SU-DHL-6 (cell line): ENCODE measurements around the gene TSSK3.

ENCODE experiments used
- H2AFZ ChIP-seq: fragments of 200-600 bp; sonication (generic); 2 replicates; pipeline ENCODE4 v1.6.1; 2014; ENCODE audit warnings: low read depth, mild to moderate bottlenecking, moderate library complexity, mixed read lengths, antibody characterized with exemption, low read length; ENCODE audit not compliant: severe bottlenecking
- H3F3A ChIP-seq: fragments of 200-600 bp; shearing (Covaris generic); 2 replicates; pipeline ENCODE4 v1.6.0; 2016; ENCODE audit warnings: antibody characterized with exemption, mild to moderate bottlenecking; ENCODE audit not compliant: insufficient read depth
- H3K27ac ChIP-seq: fragments of 200-600 bp; sonication (generic); 2 replicates; pipeline ENCODE4 v1.5.1; 2016; ENCODE audit warnings: low read depth, mild to moderate bottlenecking, low read length, moderate library complexity, mixed read lengths
- H3K27me3 ChIP-seq: fragments of 200-600 bp; sonication (generic), shearing (Covaris generic); 2 replicates; pipeline ENCODE4 v1.6.0; 2014; ENCODE audit warnings: mild to moderate bottlenecking, low read length
- H3K36me3 ChIP-seq: fragments of 200-600 bp; sonication (generic); 2 replicates; pipeline ENCODE4 v1.6.1; 2014; ENCODE audit warnings: mild to moderate bottlenecking, low read length, mixed read lengths
- H3K4me2 ChIP-seq: fragments of 300-600, 200-600 bp; shearing (Covaris generic), sonication (generic); 2 replicates; pipeline ENCODE4 v1.6.0; 2014; ENCODE audit warnings: low read length, low read depth, mild to moderate bottlenecking; ENCODE audit not compliant: poor library complexity, severe bottlenecking
- H3K4me3 ChIP-seq: fragments of 200-600 bp; sonication (generic); 2 replicates; pipeline ENCODE4 v1.5.1; 2014; ENCODE audit warnings: antibody characterized with exemption, low read length, mild to moderate bottlenecking, mixed read lengths; ENCODE audit not compliant: insufficient read depth, poor library complexity, severe bottlenecking
- H3K79me2 ChIP-seq: fragments of 200-600 bp; sonication (generic); 2 replicates; pipeline ENCODE4 v1.6.1; 2014; ENCODE audit warnings: mild to moderate bottlenecking, low read length, moderate library complexity; ENCODE audit not compliant: insufficient read depth
- H3K9ac ChIP-seq: fragments of 200-600 bp; sonication (generic); 2 replicates; pipeline ENCODE4 v1.7.0; 2014; ENCODE audit warnings: mild to moderate bottlenecking, low read length
- H3K9me2 ChIP-seq: fragments of 200-600 bp; sonication (generic); replicated peaks from 2 replicates; pipeline ENCODE4 v1.6.1; 2014; ENCODE audit warnings: low read length; ENCODE audit not compliant: insufficient read depth
- H3K9me3 ChIP-seq: fragments of 200-600 bp; sonication (generic); 2 replicates; pipeline ENCODE4 v1.6.1; 2014; ENCODE audit warnings: low read length, mixed read lengths; ENCODE audit not compliant: insufficient read depth
- H4K20me1 ChIP-seq: fragments of 200-600 bp; sonication (generic); 2 replicates; pipeline ENCODE4 v1.6.1; 2014; ENCODE audit warnings: low read depth, mild to moderate bottlenecking, antibody characterized with exemption, low read length, moderate library complexity, mixed read lengths
- EZH2phosphoT487 ChIP-seq: fragments of 200-600 bp; sonication (generic), shearing (Covaris generic); conservative IDR thresholded peaks from 2 replicates; pipeline ENCODE4 v1.6.1; 2018; ENCODE audit warnings: mild to moderate bottlenecking, antibody characterized with exemption, low read length, moderate library complexity, mixed read lengths
- TF ChIP-seq, protein P1 (sequence below): fragments of 200-600 bp; sonication (generic); IDR thresholded peaks from one replicate; pipeline ENCODE4 v1.5.1; 2017; ENCODE audit warnings: antibody characterized with exemption, mild to moderate bottlenecking, low read length, moderate library complexity; ENCODE audit not compliant: insufficient read depth, poor library complexity, severe bottlenecking

Gene TSSK3

DNA sequence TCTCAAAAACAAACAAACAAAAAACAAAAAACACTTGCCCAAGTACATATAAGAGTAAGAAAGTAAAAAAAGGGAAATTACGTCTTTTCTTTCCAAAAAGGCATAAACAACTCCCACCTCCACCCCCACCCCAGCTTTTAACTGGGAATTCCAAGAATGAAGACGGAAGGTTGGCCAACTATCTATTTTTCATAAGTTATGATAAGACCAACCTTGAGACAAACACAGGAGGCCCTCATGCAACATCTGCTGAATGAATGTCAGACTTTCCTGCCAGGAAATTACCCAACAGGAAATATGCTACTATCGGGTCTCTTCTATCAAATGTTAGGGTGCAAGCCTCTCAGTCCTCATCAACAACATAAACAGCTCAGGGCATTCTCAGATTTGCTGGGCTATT lies 30.0 kb downstream of the TSSK3 start:
- no peaks in the 10 kb centered on the region for H3K27me3 ChIP-seq
- H3K9me2 ChIP-seq = no peaks in the 10 kb centered on the region
- no peak overlapping the region for H3K9ac ChIP-seq
- no peaks in the 10 kb centered on the region for H3K36me3 ChIP-seq
- no peak overlapping the region for H3K27ac ChIP-seq
- H3K9me3 ChIP-seq = no peaks in the 10 kb centered on the region
- H3K79me2 ChIP-seq = no peaks in the 10 kb centered on the region
- H3K4me3 ChIP-seq = no peak overlapping the region
- H3F3A ChIP-seq = no peaks in the 10 kb centered on the region
- no peak for TF ChIP-seq EZH2phosphoT487
- TF ChIP-seq, protein P1, sequence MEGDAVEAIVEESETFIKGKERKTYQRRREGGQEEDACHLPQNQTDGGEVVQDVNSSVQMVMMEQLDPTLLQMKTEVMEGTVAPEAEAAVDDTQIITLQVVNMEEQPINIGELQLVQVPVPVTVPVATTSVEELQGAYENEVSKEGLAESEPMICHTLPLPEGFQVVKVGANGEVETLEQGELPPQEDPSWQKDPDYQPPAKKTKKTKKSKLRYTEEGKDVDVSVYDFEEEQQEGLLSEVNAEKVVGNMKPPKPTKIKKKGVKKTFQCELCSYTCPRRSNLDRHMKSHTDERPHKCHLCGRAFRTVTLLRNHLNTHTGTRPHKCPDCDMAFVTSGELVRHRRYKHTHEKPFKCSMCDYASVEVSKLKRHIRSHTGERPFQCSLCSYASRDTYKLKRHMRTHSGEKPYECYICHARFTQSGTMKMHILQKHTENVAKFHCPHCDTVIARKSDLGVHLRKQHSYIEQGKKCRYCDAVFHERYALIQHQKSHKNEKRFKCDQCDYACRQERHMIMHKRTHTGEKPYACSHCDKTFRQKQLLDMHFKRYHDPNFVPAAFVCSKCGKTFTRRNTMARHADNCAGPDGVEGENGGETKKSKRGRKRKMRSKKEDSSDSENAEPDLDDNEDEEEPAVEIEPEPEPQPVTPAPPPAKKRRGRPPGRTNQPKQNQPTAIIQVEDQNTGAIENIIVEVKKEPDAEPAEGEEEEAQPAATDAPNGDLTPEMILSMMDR = no peak
- H2AFZ ChIP-seq = no peak overlapping the region
- H3K4me2 ChIP-seq = no peak overlapping the region
- no peaks in the 10 kb centered on the region for H4K20me1 ChIP-seq

DNA sequence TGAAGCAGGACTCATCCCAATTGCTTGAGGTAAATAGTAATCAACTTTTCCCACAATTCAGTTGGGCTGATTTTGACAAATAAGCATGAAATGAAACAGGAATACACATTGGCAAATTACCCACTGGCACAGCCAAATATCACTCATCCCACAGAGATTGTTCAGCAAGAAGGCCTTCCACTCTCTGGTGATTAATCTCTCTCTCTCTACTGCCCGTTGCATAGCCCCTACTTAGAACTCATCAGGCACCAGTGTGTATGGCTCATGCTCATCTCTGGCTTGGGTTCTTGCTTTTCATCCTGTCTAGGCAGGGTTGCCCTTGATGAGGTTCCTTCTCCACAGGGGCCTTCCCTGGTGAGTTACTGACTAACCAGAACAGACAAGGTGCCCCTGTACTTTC lies 30.8 kb downstream of the TSSK3 start:
- H3F3A ChIP-seq = no peaks in the 10 kb centered on the region
- H3K27ac ChIP-seq = no peak overlapping the region
- no peaks in the 10 kb centered on the region for H4K20me1 ChIP-seq
- no peaks in the 10 kb centered on the region for H3K79me2 ChIP-seq
- TF ChIP-seq, protein P1 = no peak
- no peak for TF ChIP-seq EZH2phosphoT487
- no peaks in the 10 kb centered on the region for H3K27me3 ChIP-seq
- H3K9me2 ChIP-seq = no peaks in the 10 kb centered on the region
- no peak overlapping the region for H3K4me3 ChIP-seq
- H3K36me3 ChIP-seq = no peaks in the 10 kb centered on the region
- H2AFZ ChIP-seq = no peak overlapping the region
- peak overlapping the region; percentile 65; the same call in 1 of the 2 replicates for H3K9ac ChIP-seq
- H3K4me2 ChIP-seq = peak overlapping the region; percentile 87
- no peaks in the 10 kb centered on the region for H3K9me3 ChIP-seq

DNA sequence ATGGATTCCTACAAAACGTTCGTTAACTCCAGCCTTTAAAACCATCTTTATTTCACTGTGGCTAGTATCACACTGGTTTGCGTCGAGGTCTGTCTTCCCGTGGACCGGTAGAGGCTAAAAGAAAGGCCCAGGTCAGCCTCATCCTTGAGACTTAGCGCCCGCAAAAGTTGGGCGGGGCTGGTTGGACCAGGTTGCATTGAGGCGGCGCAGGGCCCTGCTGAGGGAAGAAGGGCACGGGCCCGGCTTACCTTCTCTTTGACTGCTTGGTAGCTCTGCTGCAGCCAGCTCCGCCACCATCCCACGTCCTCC lies 31.4 kb downstream of the TSSK3 start:
- H3K36me3 ChIP-seq = no peaks in the 10 kb centered on the region
- no peaks in the 10 kb centered on the region for H4K20me1 ChIP-seq
- no peaks in the 10 kb centered on the region for H3K9me2 ChIP-seq
- H3F3A ChIP-seq = no peaks in the 10 kb centered on the region
- H3K4me2 ChIP-seq = peak overlapping the region; percentile 87
- TF ChIP-seq EZH2phosphoT487 = no peak
- TF ChIP-seq, protein P1 = no peak
- H3K4me3 ChIP-seq = peak overlapping the region; percentile 68
- H3K9me3 ChIP-seq = no peaks in the 10 kb centered on the region
- peak overlapping the region; percentile 71 for H2AFZ ChIP-seq
- peak overlapping the region; percentile 65 for H3K9ac ChIP-seq
- H3K27me3 ChIP-seq = no peaks in the 10 kb centered on the region
- no peaks in the 10 kb centered on the region for H3K79me2 ChIP-seq
- H3K27ac ChIP-seq = no peak overlapping the region
